ENCODE data around the gene PABPC5.

The PABPC5 gene

GRCh38 chrX:91434351-91435168 is at the start of gene PABPC5:
Gene PABPC5, plus strand, starts transcription at chrX:91434839. Its CDS starts 739 bp downstream, at chrX:91435578.
- DNase-seq (ENCODE audit: low read depth, low spot score) = peak; percentile 83

- no peak for DNase-seq (ENCODE audit: low read depth, low spot score)
Observed at GRCh38 chrX:91389026-91389425, 45.6 kb upstream of the PABPC5 start.

GRCh38 chrX:91414713-91415112 is 19.9 kb upstream of the PABPC5 start:
- DNase-seq (ENCODE audit: low read depth, low spot score) = peak; percentile 2

GRCh38 chrX:91435395-91435794 is 756 bp downstream of the PABPC5 start:
- no peak for DNase-seq (ENCODE audit: low read depth, low spot score)

Data from astrocyte of the hippocampus (primary cell).